NCI-H774 (cell line): Measurements from ENCODE around the gene CYSRT1.

Source experiments
- DNase-seq: peaks from one replicate; lab custom pipeline; 2025; lab: John Stamatoyannopoulos, UW

CYSRT1 gene

DNA sequence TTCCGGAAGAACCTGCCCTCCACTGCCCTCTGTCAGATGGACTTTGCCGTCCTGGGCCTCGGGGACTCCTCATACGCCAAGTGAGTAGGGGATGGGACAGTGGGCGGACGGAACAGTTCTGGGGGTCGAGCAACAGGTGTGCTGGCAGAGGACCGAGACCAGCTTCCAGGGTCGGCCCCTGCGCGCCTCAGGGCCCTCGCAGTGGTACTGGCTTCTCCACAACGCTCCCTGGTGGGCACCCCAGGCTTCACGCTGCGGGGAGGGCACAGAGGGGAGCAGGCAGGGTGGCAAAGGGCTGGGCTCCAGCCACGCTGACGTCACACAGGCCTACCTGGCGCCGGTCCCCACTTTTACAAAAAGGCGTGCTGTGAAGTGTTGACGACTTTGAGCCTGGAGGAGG lies 12.5 kb upstream of the CYSRT1 start:
- DNase-seq, result no peak

- no peak for DNase-seq
These were observed 11.6 kb upstream of the CYSRT1 start for GRCh38 chr9:137213160-137214060.

DNA sequence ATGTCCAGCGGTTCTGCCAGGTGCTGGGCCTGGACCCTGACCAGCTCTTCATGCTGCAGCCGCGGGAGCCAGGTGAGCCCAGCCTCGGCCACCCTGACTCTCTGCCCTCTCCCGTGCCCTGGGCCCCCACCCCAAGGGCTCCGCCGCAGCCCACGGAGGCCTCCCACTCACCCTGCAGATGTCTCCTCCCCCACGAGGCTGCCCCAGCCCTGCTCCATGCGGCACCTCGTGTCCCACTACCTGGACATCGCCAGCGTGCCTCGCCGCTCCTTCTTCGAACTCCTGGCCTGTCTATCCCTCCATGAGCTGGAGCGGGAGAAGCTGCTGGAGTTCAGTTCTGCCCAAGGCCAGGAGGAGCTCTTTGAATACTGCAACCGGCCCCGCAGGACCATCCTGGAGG lies 10.4 kb upstream of the CYSRT1 start:
- no peak for DNase-seq

DNA sequence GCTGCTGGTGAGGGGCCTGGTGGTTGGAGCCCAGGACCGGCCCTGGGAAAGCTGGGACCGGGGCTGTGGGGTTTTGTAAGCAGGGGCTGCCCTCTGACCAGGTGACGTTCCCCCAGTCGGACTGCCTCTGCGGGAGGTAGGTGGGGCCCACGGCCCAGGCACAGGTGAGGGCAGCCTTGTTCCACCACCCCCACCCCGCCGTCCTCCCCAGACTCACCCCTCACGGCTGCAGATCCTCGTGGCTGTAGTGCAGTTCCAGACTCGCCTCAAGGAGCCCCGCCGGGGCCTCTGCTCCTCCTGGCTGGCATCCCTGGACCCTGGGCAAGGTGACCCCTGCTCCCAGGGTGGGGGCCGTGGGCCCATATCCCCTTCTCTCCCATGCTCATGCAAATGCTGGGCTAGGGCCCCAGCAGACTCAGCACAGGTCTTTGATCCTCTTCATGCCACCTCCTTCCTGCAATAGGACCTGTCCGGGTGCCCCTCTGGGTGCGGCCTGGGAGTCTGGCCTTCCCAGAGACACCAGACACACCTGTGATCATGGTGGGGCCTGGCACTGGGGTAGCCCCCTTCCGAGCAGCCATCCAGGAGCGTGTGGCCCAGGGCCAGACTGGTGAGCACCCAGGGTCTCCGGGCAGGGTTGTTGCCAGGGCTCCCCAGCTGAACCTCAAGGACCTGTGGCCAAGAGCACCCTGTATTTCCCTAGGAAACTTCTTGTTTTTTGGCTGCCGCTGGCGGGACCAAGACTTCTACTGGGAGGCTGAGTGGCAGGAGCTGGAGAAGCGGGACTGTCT lies 9.6 kb upstream of the CYSRT1 start:
- no peak for DNase-seq

DNA sequence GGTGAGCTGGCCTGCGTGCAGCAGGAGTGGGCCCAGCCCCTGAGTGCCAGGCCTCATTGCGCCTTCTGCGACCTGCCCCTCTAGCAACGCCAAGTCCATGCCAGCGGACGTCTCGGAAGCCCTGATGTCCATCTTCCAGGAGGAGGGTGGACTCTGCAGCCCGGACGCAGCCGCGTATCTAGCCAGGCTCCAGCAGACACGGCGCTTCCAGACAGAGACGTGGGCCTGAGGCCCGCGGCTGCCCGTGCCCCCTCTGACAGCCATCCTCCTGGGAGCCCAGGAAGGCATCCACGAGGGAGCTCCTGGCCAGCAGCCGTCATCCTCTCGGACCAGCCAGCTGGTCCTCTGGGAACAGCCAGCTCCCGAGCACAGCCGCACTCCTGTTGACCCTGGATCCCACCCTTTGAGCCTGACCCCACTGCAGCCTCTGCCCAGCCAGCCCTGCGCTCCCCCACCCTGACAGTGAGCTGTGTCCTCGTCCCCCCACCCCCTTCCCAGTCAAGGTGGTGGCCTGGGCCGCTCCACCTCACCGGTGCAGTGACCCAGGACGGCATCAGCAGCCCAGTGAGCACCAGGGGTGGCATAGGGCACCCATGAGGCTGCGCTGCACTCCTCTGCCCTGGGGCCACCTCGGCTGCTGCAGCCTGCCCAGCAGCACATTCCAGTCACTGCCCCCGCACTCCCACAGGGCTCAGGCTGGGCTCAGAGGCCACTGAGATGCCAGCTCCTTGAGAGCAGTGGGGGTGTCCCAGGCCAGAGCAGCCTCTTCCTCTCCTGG lies 8.6 kb upstream of the CYSRT1 start:
- no peak for DNase-seq

- DNase-seq, result no peak
These were observed 7.4 kb upstream of the CYSRT1 start for GRCh38 chr9:137217276-137218211.

DNA sequence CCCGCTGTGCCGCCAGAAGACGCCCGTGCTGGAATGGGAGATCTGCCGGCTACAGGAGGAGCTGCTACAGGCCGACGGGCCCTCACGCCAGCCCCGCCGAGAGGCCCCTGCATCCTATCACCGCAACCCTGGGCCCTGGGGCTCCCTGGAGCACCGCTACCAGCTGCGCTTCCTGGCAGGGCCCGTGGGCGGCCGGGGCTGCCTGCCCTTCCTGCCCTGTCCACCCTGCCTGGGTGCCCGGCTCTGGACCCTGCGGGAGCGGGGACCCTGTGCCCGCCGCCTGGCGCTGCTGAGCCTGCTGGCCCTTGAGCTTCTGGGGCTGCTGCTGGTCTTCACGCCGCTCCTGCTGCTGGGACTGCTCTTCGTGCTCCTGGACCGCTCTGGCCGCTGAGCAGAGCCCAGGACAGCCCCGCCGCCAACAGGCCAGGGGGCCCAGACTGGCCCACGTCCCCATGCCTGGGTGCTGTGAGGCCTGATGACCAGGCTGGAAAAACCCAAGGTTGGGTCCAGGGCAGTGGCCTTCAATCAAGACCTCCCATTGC lies 6.7 kb upstream of the CYSRT1 start:
- DNase-seq, result no peak

DNA sequence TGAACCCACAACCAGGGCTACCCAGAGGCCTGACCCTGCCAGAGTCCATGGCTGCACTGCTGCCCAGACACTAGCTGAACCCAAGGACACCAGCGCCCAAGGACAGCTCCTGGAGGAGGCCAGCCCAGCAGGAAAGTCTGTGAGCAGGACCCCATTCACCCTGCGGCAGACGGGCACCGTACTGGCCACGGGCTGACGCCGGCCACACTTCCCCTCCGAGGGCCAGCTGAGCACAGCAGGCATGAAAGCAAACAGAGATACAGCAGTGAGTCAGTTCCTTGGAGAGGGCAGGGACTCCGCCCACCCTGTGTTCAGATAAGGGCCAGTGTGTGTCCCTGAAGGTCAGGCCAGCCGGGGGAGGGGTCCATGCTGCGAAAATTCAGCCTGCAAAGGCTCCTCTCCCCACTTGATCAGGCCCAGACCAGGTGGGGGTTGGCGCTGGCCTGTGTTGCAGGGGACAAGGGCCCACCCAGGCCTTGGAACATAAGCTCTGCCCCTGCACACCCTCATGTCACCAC lies 6.2 kb upstream of the CYSRT1 start:
- DNase-seq, result no peak

- no peak for DNase-seq
These were observed 5.1 kb upstream of the CYSRT1 start for GRCh38 chr9:137219757-137220316.

GRCh38 chr9:137220317-137221094 lies 4.5 kb upstream of the CYSRT1 start:
- no peak for DNase-seq

DNA sequence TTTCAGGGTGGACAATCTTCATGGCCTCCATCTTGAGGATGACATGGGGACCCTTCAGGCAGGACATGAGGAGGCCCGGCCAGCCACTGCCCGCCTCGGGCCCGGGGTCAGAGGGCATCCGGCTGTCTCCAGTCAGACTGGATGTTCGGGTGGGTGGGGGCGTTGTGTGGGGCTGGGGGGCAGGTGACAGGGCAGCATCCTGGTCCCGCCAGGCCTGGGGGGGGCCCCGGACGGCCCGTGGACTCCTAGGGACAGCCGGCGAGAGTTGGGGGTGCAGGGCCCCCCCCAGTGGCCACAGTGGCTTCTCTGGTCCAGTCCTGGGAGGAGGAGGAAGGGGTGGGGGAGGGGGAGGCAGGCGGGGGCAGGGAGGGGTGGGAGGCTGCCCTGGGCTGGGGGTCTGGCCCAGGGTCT lies 3.9 kb upstream of the CYSRT1 start:
- no peak for DNase-seq

GRCh38 chr9:137221506-137222111 lies 3.4 kb upstream of the CYSRT1 start:
- DNase-seq, result no peak

DNA sequence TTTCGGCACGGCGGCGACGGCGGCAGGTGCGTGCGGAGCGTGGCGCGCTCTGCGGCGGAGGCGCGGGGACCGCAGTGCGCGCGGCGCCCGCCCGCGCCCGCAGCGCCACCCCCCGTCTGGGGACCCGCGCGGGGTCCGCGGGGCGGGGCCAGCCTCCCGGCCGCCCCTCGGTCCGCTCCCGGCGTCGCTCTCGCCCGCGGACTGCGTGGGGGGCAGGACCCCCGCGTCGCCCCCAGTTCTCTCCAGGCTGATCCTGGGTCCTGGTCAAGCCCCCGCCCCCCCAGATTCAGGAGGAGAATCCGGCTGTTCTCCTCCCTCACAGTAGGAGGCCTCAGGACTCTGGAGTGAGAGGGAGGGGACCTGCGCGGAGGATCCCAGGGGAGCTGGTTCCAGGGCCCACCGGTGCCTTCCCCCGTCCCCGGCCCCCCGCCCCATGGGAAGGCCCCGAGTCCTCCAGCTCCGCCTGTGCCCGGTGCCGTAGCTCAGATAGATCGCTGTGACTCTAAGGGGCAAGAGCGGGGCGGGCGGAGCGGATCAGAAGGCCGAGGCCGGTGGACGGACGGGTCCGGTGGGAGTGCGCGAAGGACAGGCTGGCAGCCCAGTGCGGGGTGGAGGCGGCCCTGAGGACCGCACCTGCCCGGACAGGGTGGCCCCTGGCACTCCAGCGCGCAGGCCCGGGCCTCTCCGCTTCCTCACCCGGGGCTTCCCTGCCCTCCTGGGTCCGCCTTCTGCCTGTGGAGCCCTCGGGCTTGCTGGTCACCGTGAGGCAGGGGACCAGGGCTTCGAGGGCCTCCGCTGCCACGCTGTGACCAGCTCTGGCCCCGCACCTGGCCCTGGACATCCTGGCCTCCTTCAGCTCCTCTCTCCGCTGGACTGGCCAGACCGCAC lies 2.5 kb upstream of the CYSRT1 start, which contains the start of gene RNF208:
Gene RNF208 (minus strand): TSS at position 51 of the 888 bp plus-strand sequence. CDS start 1,028 bp downstream, outside the sequence.
- DNase-seq, result no peak

DNA sequence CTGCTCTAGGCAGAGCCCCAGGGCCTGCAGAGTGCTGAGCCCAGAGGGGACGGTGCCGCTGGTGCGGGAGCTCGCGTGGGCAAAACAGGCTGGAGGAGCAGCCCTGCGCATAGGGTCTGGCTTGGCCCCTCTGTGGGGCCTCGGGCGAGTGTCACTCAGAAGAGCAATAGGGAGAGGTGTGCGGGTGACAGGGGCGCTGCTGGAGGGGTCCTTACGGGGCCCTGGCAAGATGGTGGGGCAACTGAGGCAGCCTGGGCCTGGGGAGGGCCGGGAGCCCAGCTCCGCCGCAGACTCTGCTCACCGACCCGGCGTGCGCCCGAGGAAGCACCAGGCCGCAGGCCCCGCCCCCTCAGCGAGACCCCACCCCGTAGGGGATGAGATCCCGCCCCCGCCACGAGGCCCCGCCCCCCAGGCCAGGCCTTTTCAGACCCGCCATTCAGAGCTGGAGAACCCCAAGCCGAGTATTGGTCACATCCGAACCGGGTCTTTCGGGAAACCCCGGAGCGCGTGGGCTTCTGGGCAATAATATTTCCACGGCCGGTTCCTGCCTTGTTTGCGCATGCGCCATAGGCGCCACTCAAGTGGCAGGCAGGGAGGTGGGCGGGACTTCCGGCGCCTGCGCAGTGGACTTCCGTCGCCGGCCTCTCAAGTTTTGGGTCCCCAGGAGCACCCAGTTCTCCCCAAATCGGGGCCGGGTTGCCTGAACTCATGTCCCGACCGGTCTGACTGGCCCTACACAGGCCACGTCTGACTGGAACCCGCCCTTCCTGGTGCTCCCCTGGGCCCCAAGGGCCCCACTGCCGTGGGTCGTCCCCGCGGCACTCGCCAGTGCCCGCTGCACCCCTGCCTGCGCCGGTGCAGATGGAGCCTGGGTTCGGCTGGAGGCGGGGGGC lies 1.6 kb upstream of the CYSRT1 start:
- DNase-seq, result peak; percentile 97

- no peak for DNase-seq
These were observed 841 bp downstream of the CYSRT1 start for GRCh38 chr9:137225699-137226331.

DNA sequence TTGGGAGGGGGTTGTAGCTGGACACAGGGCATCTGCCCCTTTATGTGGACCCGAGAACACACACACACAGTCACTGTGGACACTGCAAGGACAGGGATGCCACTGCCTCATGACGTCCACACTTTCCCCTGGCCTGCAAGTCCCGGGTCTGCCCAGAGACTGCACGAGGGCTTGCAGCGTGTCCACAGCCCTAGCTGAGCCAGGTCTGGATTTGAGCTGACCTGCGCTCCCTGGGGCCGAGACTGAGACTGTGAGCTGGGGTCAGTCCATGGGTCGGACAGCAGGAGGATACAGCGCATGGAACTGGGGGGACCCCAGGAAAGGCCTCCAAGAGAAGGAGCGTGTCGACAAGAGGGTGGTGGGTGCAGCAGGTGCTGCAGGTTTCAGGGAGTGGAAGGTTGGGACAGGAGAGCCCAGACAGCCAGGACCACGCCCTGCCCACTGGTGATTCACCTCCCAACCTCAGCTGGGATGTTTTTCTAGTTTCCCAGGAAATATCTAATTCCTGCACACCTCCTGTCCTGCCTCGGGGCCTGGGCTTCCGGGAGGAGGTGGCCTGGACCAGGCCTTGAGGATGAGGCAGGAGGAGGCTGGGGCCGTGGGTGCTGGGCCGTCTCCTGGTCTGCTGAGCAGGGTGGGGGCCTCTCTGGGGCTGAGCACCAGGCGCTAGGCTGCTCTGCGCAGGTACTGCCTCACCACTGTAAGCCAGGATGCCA lies 1.5 kb downstream of the CYSRT1 start:
- no peak for DNase-seq
